Kidney capillary endothelial cell (primary cell): Measurements from ENCODE around the gene MAPK14.

ENCODE experiments used
- DNase-seq: peaks from one replicate; pipeline ENCODE4 v3.0.0-alpha.2; 2018; ENCODE audit warnings: low spot score

Gene MAPK14

DNA sequence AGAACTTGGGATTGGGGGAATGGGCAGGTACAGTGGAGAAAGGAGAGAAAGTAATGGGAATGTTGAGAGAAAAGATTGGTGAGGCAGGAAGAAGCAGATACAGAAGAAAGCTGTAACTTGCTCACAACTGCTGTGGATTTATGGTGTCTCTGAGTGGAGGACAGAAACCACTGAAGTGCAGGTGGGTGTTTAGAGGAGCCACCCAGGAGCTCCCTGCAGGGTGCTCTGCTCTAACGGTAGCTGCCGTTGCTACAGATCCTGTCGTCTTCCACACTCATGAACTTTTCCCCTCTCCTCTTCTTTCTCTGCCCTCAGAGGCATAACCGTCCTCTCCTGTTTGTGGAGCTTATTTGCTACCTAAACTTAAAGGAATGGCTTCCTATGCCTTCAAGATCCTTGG lies 75.2 kb downstream of the MAPK14 start:
- no peak for DNase-seq

DNA sequence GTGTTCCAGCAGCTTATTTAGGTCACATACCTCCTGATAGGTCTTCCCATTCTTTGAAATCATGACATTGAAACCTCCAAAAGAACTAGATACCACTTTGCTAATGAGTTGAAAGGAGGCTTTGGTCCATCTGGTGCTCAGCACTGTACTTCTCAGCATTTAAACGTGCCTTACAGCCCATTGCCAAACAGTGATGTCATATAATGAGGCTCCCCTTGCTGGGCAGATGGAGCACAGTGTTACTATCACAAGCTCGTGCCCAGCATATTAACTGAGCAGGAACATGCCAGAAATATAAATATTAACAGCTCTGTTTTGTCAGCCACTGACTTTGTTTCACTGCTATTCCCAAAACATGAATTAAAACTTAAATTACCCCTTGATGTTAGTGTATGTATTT lies 77.2 kb downstream of the MAPK14 start:
- DNase-seq = no peak

DNA sequence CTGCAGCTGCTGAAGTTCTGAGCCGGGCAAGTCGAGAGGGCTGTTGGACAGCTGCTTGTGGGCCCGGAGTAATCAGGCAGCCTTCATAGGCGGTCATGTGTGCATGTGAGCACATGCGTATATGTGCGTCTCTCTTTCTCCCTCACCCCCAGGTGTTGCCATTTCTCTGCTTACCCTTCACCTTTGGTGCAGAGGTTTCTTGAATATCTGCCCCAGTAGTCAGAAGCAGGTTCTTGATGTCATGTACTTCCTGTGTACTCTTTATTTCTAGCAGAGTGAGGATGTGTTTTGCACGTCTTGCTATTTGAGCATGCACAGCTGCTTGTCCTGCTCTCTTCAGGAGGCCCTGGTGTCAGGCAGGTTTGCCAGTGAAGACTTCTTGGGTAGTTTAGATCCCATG lies 81.5 kb downstream of the MAPK14 start:
- DNase-seq = no peak

DNA sequence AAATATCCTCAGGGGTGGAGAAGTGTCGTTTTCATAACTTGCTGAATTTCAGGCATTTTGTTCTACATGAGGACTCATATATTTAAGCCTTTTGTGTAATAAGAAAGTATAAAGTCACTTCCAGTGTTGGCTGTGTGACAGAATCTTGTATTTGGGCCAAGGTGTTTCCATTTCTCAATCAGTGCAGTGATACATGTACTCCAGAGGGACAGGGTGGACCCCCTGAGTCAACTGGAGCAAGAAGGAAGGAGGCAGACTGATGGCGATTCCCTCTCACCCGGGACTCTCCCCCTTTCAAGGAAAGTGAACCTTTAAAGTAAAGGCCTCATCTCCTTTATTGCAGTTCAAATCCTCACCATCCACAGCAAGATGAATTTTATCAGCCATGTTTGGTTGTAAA lies 82.4 kb downstream of the MAPK14 start:
- DNase-seq = no peak

DNA sequence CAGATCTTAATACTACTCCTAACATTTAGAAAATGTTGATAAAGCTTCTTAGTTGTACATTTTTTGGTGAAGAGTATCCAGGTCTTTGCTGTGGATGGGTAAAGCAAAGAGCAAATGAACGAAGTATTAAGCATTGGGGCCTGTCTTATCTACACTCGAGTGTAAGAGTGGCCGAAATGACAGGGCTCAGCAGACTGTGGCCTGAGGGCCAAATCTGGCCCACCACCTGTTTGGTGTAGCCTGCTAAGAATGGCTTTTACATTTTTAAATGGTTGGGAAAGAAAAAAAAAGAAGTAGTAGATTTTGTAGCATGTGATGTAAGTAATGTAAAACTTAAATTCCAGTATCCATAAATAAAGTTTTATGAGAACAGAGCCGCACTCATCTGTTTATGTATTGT lies 83.3 kb downstream of the MAPK14 start:
- DNase-seq = no peak

DNA sequence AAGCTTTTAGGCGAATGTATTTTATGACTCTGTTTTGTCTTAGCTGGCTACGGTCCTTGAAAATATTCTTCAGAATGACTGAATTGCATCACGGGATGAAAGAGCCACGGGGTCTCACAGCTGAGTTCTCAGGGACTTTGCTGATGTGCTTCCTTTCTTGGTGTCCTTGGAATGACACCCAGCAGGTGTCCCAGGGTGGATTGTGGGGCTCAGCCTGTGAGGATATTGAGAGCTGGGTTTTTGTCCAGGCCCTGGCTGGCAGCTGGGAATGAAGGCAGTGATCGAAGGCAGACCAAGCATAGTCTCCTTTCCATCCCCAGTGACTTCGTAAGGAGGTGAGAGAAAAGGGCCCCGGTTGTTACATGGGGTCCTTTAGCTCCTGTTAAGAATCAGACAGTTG lies 83.9 kb downstream of the MAPK14 start:
- no peak for DNase-seq

DNA sequence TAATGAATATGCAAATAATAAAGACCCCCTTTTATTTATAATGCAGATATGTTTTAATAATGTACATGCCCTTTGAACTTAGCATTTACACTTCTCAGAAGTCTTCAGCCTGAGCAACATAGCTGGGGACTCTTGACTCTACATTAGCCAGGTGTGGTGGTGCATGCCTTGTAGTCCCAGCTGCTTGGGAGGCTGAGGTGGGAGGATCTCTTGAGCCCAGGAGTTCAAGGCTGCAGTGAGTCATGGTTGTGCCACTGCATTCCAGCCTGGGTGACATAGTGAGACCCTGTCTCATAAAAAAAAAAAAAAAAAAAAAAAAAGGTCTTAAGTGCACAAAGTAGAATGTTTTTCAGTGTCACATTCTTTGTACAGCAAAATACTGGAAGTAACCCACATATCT lies 85.4 kb downstream of the MAPK14 start:
- DNase-seq = no peak

DNA sequence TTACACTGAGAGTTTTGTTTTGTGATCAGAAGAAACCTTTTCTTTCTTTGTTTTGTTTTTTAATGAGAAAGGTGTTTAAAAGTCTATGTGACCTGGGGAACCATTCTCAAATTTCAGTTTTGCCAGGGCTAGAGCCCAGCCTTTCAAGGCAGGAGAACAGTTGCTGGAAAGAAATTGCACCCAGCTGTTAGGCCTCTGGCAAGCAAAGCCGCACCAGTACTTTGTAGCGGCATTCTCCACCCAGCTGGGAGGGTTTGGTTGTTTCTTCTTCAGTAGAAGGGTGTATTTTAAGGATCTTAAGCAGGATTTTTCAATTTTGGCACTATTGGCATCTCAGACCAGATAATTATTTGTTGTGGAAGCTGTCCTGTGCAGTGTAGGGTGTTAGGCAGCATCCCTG lies 86.1 kb downstream of the MAPK14 start:
- DNase-seq = no peak

DNA sequence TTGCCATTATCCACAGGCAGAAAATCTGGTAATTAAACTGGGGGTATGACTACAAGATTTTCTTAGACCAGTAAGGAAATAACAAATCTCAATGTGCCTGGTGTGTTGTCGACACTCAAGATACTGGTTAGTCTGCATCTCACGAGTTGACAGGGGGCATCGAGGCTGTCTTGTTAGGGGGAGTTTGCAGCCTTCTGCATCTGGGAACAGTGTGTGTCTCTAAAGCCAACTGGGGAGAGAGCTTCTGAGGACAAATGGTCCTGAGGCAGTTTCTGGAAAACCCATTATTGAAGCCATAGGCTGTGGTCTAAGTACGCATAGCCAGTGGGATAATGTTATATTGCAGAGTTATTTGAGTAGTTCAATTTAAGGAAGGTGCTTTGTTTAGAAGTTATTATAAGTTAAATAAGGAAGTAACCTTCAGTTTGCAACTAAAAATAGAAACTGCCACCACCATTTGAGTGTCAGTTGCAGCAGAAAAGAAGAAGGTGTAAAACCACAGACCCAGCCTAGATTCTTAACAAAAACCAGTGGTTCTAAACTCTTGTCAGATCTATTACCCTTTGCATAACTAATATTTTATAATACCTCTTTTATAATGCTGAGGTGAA lies 87.3 kb downstream of the MAPK14 start:
- DNase-seq = no peak

DNA sequence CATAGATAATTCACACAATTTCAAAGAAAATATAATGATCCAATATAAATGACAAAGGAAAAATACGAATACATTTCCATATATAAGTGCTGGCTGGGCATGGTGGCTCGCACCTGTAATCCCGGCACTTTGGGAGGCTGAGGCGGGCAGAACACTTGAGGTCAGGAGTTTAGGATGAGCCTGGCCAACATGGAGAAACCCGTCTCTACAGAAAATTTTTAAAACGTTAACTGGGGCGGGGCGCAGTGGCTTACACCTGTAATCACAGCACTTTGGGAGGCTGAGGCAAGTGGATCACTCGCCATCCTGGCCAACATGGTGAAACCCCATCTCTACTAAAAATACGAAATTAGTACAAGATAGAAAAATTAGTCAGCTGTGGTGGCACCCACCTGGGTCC lies 87.8 kb downstream of the MAPK14 start:
- no peak for DNase-seq

DNA sequence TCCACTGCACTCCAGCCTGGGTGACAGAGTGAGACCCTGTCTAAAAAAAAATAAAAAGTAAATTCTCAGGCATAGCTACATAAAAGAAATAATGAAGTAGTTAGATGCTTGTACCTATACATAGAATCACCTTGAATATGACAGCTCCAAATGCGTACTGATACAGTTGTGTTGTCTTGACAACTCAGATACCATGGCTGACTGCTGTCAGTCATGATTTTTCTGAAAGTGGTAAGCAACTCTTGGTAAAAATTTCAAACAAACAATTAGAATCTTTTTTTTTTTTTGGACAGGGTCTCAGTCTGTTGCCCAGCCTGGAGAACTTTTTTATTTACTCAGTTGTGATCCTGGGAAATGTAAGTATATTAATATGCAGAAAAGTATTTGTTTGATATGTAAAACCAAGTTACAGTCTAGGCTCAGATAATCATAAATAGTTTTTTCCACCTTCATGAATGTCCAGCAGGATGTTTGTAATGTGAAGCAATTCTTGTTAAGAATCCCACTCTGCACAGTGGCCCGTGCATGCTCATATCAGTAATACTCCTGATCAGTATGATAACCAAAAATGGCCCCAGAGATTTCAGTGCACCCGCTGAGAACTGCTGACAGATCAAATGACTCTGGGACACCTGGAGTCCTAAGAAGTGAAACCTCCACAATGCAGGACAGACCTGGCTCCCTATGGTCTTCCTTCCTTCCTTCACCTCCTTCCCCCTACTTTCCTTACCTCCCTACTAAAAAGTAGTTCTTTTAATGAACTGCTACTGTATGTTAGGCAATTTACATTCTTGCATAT lies 88.7 kb downstream of the MAPK14 start:
- no peak for DNase-seq

DNA sequence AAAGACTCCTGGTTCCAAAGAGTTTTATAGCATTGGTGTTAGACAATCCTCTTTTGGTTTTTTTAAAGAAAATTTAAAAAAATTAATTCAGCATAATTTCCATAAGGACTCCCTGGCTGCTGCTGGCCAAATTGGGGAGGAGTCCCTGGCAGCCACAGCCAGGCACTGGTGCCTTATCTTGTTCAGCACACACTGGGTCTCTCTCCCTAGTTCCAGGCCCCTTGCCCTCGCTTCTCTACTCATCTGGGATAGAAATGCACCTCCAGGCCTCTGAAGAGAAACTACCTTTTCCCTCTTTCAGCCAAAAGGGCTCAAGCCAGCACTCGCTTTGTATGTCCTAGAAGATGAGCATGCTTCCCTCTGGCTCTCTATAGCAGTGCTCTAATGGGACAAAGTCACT lies 89.3 kb downstream of the MAPK14 start:
- no peak for DNase-seq

DNA sequence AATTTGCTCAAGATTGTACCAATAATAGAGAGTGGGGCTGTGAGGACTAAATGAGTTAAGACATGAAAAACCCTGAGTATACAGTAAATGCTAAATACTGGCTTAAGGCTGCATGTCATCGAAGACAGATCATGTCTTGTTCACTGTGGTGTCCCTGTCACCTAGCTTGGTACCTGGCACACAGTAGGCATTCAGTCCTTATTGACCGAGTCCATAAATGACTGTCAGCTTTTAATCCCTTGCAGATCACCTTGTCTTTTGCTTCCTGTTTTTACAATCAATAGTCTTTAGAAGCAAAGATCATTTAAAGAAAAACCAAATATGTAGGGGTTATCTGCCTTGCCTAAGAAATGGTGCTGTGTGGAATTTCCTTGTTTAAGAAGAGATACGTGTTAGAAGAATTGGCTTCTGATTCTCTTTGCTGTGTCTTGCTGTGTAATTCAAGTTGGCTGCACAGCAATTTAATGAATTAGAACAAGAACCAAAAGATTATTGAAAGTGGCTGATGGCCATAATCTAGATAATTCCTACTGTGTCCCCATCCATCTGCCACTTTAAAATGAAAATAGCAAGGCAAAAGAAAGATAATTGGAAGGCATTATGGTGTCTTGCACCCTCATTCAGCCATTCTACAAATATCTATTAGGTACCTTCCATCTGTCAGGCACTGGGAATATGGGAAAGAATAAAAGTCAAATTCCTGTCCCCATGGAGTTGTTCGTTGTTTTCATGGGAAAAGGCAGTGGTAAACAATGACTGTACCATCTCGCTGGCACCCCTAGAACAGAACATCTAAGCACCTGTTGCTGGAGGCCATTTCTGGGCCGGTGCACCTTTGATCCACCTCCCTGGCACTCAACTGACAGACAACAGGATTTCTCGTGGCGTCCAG lies 90.3 kb downstream of the MAPK14 start:
- no peak for DNase-seq

DNA sequence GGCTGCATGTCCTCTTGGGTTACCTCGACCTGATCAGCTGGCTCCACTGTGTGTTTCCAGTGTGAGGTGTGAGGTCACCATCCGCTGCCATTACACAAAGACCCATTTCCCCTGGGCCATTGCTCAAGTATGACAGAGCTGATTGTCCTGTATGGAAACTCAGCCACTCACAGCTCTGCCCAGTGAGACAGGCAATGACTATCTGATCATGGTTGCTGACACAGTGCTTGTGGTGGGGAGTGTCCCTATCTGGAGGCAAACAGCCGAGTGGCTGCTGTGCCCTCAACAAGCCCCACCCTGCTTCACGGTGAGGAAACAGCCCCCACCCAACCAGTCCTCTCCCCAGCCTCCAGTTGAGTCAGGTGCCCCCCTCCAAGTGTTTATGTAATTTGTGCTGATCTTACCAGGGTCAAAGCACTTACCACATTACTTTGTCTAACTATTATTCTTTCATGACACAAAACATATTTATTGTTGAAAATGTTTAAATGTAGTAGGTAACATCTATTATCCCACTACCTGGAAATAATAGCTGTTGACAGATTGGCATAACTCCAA lies 91.0 kb downstream of the MAPK14 start:
- DNase-seq = peak; percentile 69

DNA sequence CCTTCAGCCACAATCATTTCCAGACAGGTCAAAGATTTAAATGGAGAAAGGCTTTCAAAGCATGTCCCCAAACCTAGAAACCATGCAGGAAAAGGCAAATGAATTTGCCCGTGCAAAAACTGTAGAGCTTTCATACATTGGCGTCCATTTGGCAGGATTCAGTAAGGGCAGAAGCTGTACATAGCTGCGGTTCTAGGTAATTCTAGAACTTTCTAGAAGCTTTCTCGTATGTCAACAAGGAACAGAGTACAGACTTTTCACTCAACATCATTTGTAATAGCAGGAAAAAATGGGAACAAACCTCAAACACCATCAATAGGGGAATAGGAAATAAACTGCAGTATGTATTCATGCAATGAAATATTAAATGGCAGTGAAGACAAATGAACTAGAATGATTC lies 91.6 kb downstream of the MAPK14 start:
- DNase-seq = no peak

DNA sequence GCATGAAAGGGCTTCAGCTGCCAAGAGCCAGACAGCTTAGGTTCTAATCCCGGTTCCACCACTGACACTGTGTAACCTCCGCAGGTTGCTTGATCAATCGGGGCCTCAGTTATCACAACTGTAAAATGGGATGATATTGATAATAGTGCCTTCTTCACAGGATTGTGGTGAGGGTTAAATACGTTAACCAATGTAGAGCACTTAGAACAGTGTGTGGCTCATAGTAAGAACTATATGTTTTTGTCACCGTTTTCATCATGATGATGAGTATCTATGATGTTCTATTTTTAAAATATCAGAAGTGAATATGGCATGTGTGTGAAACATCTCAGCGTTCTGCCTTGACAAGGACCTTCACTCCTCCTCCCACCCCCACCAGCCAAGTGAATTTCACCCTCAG lies 92.4 kb downstream of the MAPK14 start:
- no peak for DNase-seq

DNA sequence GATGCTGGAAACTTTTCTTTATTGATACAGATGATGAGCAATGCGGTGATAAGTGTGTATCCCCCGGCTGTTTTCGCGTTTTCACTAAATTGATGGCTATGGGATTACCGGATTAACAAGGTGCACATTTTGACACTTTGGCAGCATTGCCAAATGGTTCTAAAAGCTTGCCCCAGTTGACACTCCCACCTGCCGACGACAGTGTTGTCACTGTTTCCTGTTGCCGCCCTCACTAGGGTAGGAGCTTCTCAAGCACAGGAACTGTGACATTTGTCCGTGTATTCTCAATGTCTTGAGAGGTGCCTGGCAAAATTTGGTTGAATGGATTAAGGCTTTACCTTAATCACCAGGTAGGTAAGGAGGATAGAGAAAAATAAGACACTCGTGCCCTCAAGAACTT lies 92.9 kb downstream of the MAPK14 start:
- peak; percentile 40 for DNase-seq

DNA sequence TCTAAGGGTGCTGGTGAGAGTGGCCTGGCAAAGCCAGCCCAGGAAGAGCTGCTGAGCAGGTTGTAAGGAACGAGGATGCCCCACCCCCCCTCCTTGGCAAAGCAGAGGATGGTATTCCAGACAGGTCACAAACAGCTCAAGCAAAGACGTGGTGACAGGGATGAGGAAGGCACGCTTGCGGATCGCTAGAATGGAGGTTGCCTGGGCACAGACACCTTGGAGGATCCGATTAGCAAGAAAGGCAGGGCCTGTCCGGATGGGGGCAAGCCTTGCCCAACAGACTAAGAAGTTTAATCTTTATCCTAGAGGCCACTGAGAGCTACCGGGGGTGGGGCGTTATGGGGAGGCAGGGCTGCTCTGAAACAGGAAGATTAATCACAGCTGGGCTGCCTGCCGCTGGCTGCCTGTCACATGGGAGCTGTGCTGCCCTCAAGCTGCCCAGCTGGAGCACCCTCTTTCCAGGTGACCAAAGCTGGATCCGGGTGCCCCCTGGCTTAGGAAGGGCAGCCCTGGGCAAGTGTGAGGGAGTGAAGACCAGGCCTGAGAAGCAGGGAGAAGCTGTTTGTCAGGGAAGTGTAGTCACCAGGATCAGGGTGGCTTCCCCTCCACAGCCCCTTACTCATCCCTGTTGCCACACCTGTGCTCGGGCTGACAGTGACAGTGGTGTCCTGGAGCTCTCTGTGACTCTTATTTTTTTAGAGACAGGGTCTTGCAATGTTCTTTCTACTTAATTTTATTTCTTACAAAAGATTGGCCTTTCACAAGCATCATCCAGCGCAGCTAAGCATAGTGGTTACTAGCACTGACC lies 93.6 kb downstream of the MAPK14 start:
- peak; percentile 61 for DNase-seq

DNA sequence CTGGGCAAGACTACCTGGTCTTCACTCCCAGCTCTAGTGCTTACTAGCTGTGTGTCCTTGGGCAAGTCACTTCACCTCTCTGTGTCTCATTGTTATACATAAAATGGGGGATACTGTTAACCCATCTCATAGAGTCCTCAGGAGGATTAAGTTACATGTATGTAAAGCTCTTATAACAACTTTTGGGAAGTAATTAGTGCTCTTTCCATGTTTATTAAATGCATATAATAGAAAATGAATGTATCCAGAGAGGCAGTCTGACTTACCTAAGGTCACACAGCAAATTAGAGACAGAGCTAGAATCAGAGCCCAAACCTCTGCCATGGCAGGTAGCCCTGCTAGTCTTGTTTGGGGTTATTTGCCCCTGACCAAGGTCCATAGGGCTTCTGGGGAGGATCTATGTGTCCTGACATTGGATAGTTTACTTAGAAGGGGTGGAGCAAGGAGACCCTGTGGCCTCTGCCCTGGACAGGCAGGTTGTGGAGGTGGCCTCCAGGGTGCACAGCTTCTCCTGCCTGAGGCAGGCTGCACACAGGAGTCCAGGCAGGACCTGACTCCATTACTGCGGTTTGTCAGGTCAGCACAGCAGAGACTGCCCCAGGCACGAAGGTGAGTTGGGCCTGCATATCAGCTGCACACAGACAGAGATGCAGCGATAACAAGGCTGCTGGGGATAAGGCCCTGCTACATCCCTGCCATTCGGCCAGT lies 94.3 kb downstream of the MAPK14 start:
- no peak for DNase-seq

DNA sequence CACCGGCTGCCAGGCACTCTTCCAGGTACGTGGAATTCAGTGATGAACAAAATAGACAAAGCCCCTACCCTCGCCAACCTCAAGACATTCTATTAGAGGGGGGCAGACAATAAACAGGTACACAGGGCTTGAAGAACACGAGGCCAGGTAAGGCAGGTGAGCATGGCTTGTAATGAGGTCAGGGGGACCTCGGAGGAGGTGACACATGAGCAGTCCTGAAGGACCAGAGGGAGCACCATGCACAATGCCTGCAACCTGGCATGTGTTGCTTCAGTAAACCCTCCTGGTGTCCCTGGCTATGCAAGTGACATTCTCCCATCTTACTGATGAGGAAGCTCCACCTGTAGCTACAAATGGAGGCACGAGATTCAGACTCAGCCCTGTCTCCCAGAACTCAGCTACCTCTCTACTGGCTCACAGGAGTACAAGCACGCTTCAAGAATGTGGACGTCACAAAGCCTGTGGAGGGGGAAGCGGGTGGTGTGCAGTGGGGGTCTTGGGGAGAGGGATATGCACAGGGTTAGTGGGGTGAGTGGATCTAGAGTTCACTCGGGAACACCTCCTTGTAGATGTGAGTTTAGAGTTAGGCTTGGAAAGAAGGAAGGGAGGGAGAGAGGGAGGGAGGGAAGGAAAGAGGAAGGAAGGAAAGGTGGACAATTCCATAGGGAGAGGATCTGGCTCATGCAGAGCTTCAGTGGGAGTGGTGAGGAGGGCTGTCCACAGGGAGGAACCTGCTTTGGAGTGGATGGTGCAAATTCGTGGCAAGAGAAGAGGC lies 95.1 kb downstream of the MAPK14 start:
- no peak for DNase-seq
